ENCODE results near the gene USP36. TPM values are rescaled to one million over a fixed set of nuclear protein-coding genes. Genes with fewer than 3 reads are reported as not detected.
"Not testable (repeated sequence)": the region's sequence is repeated elsewhere in the genome, so short reads cannot be mapped to it uniquely, and the experiment has no call there.

USP36 gene
- 100 to 1,000 TPM; 118 to 122 TPM for total RNA-seq
- 43.2 TPM for polyA plus RNA-seq

DNA sequence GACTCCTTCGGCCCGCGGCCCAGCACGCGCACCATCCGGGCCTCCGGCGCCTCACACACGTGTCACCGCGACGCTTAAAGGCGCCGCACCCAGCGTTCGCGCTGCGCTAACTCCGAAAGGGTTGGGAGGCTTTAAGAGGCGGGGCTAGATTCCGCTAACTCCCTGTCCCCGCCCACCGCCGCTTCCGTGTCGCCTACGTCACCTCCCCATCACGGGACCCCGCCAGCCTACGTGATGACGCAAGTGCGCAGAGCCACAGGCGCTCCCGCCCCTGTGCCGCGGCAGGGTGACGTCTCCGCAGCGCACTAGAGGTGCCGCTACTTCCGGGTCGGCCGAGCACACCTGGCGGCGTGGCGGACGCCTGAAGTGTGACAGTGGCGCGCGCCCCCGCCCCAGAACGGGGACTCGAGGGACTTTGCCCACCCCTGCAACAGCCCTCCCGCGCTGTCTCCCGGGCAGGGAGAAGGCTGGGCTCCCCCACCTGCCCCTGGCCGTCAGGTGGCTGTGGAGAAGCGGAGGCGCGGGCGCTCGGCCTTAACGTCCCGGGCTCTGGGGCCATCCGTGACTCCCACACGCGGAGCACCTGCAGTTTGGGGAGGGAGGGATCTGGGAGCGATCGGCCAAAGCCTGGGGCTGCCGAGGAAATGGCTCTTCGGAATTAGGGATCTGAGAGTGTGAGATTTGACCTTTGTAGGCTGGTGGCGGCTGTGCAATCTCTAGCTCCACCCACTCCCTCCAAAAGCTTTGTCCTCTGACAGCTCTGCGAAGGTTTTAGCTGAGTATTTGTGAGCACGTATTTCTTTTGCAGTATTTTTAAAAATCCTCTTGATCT, at the start of gene USP36:
USP36 (minus strand) TSS at position 35 of the 832 bp plus-strand sequence. CDS start 4,451 bp downstream, outside the sequence.
- peaks cover 16% of the 10 kb centered on the region for H3K36me3 ChIP-seq (ENCODE audit: insufficient read depth, low read length)
- POLR2A ChIA-PET = interaction anchor here (0.7 to 1.7 kb wide), 5 partner anchors 22 to 1149 kb away, joined by 3 to 6 read pairs (median 3); no protein-coding TSS in a partner anchor
- Mint-ChIP-seq H3K27me3 (peaks cover 0 to 2% of the 10 kb centered on the region in 2 donors), H3K4me1 (peaks cover 41 to 61% (median 50%) of the 10 kb centered on the region in 3 donors), H3K36me3 (peaks cover 10 to 41% (median 14%) of the 10 kb centered on the region in 3 donors), H3K9me3 (no peaks in the 10 kb centered on the region), H3K4me3 (peak within 1 kb of the TSS; percentile 90 to 99 (median 97)), H3K27ac (peak within 1 kb of the TSS; percentile 95 to 99 (median 98))
- CTCF ChIA-PET = interaction anchor here (0.6 to 1.0 kb wide), 6 partner anchors 42 to 395 kb away, joined by 3 read pairs; no protein-coding TSS in a partner anchor
- H3K4me3 ChIP-seq (ENCODE audit: low read length) = peak within 1 kb of the TSS; percentile 91
- no peaks in the 10 kb centered on the region for H3K9me3 ChIP-seq (ENCODE audit: low read length)
- H3K27me3 ChIP-seq (ENCODE audit: insufficient read depth, low read length, poor library complexity, severe bottlenecking) = no peaks in the 10 kb centered on the region
- H3K27ac ChIP-seq (ENCODE audit: low read depth, low read length) = peak within 1 kb of the TSS; percentile 96
- peak; percentile 99 to 100 (median 99) for DNase-seq
- H3K4me1 ChIP-seq (ENCODE audit: insufficient read depth, low read length) = peaks cover 31% of the 10 kb centered on the region

DNA sequence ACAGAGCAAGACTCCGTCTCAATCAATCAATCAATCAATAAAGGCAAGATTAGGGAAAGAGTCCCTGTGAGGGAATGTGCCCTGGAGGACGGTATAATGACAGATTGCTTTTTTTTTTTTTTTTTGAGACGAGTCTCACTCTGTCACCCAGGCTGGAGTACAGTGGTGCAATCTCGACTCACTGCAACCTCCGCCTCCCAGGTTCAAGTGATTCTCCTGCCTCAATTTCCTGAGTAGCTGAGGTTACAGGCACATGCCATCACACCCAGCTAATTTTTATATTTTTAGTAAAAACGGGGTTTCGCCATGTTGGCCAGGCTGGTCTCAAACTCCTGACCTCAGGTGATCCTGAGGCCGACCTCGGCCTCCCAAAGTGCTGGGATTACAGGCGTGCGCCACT, 49.5 kb upstream of the USP36 start:
- POLR2A ChIA-PET; H3K4me3 ChIP-seq (ENCODE audit: low read length); DNase-seq; H3K27me3 ChIP-seq (ENCODE audit: insufficient read depth, low read length, poor library complexity, severe bottlenecking); H3K9me3 ChIP-seq (ENCODE audit: low read length); H3K36me3 ChIP-seq (ENCODE audit: insufficient read depth, low read length); H3K9me3 Mint-ChIP-seq; H3K27ac ChIP-seq (ENCODE audit: low read depth, low read length); H3K36me3 Mint-ChIP-seq: not testable (repeated sequence)
- peak overlapping the region in 4 of 8 donors; percentile 39 to 88 (median 74) for H3K27ac Mint-ChIP-seq
- H3K4me1 Mint-ChIP-seq = peaks cover 9 to 29% (median 25%) of the 10 kb centered on the region in 3 donors
- CTCF ChIA-PET = interaction anchor here (1.0 kb wide), 1 partner anchor 23 kb away, joined by 3 read pairs; no protein-coding TSS in a partner anchor
- peaks cover 11 to 13% of the 10 kb centered on the region in 2 donors for H3K27me3 Mint-ChIP-seq
- H3K4me3 Mint-ChIP-seq = peak overlapping the region in 3 of 7 donors; percentile 9 to 29 (median 15)
- peaks cover 12% of the 10 kb centered on the region for H3K4me1 ChIP-seq (ENCODE audit: insufficient read depth, low read length)

DNA sequence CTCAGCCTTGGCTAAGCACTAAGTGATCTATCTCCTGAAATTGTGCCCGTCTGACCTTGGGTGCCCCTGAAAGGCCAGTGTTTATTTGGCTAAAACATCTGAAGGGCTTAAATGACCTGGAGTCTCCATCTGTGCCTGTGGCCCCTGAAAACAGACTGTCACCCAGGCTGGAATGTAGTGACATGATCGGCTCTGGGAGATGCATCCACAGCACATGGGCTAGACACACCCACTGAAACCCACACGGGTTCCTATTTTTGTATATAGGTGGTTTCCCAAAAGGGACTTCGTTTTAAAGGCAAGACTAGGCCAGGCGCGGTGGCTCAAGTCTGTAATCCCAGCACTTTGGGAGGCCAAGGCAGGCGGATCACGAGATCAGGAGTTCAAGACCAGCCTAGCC, 48.9 kb upstream of the USP36 start:
- Histone ChIP-seq H3K36me3 (ENCODE audit: insufficient read depth, low read length) (no peaks in the 10 kb centered on the region), H3K27me3 (ENCODE audit: insufficient read depth, low read length, poor library complexity, severe bottlenecking) (no peaks in the 10 kb centered on the region), H3K4me3 (ENCODE audit: low read length) (no peak overlapping the region), H3K4me1 (ENCODE audit: insufficient read depth, low read length) (peaks cover 12% of the 10 kb centered on the region), H3K27ac (ENCODE audit: low read depth, low read length) (no peak overlapping the region), H3K9me3 (ENCODE audit: low read length) (no peaks in the 10 kb centered on the region)
- Mint-ChIP-seq H3K4me3 (peak overlapping the region in 1 of 7 donors; percentile 49), H3K27ac (peak overlapping the region in 2 of 8 donors; percentile 24 to 54), H3K9me3 (no peaks in the 10 kb centered on the region), H3K4me1 (peaks cover 9 to 29% (median 25%) of the 10 kb centered on the region in 3 donors), H3K27me3 (peaks cover 11 to 13% of the 10 kb centered on the region in 2 donors), H3K36me3 (no peaks in the 10 kb centered on the region)
- DNase-seq = no peak
- ChIA-PET CTCF (no interaction called here), POLR2A (no interaction called here)

DNA sequence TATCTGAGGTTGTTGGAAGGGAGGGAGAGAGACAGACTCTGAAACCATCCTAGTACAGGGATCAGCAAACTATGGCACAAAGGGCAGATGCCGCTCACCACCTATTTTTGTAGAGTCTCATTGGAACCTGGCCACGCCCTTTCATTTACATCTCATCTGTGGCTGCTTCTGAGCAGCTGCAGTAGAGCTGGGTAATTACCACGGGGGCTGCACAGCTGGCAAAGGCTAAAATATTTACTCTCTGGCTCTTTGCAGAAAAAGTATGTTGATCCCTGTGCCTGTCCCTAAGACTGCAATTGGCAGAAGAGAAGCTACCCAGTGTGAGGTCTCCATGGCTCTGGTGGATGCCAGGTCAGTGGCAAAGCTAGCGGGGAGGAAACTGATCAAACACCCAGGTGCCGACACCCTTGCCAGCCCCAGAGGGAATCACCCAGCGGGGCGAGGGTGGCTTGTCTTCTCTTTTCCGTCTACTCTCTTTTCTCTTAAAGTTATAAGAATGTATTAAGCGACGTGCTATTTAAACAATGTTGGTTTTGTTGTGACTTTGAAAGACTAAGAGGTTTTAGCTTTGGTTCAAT, 48.4 kb upstream of the USP36 start:
- H3K27ac Mint-ChIP-seq = peak overlapping the region in 3 of 8 donors; percentile 5 to 24 (median 14)
- no peaks in the 10 kb centered on the region for H3K36me3 ChIP-seq (ENCODE audit: insufficient read depth, low read length)
- peaks cover 11 to 13% of the 10 kb centered on the region in 2 donors for H3K27me3 Mint-ChIP-seq
- H3K9me3 Mint-ChIP-seq = no peaks in the 10 kb centered on the region
- peaks cover 9 to 29% (median 25%) of the 10 kb centered on the region in 3 donors for H3K4me1 Mint-ChIP-seq
- ChIA-PET POLR2A (no interaction called here), CTCF (no interaction called here)
- H3K4me3 Mint-ChIP-seq = no peak overlapping the region
- no peaks in the 10 kb centered on the region for H3K27me3 ChIP-seq (ENCODE audit: insufficient read depth, low read length, poor library complexity, severe bottlenecking)
- H3K4me1 ChIP-seq (ENCODE audit: insufficient read depth, low read length) = peaks cover 12% of the 10 kb centered on the region
- no peak overlapping the region for H3K27ac ChIP-seq (ENCODE audit: low read depth, low read length)
- H3K4me3 ChIP-seq (ENCODE audit: low read length) = no peak overlapping the region
- no peak for DNase-seq
- no peaks in the 10 kb centered on the region for H3K36me3 Mint-ChIP-seq
- H3K9me3 ChIP-seq (ENCODE audit: low read length) = no peaks in the 10 kb centered on the region

DNA sequence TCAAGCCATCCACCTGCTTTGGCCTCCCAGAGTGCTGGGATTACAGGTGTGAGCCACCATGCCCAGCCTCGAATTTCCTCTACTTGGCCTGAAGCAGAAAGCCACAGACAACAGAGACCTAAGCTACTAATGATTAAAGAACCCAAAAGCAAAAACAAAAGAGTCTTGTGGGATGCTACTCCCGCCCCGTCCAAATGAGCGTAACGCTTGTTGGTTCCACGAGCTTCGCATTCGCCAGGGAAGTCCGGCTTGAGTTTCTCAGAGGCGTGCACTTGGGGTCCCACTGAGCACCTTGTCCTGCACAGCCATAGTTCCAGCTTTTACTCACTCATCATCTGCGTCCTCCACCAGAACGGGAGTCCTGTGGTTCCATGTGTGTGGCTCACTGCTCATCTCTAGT, 46.3 kb upstream of the USP36 start:
- peaks cover 20% of the 10 kb centered on the region for H3K4me1 ChIP-seq (ENCODE audit: insufficient read depth, low read length)
- Mint-ChIP-seq H3K36me3 (no peaks in the 10 kb centered on the region), H3K9me3 (no peaks in the 10 kb centered on the region), H3K27ac (no peak overlapping the region), H3K4me3 (no peak overlapping the region), H3K4me1 (peaks cover 11 to 34% (median 25%) of the 10 kb centered on the region in 3 donors), H3K27me3 (peaks cover 15 to 21% of the 10 kb centered on the region in 2 donors)
- no peaks in the 10 kb centered on the region for H3K27me3 ChIP-seq (ENCODE audit: insufficient read depth, low read length, poor library complexity, severe bottlenecking)
- ChIA-PET CTCF (no interaction called here), POLR2A (no interaction called here)
- H3K27ac ChIP-seq (ENCODE audit: low read depth, low read length) = no peak overlapping the region
- no peaks in the 10 kb centered on the region for H3K9me3 ChIP-seq (ENCODE audit: low read length)
- no peak for DNase-seq
- no peaks in the 10 kb centered on the region for H3K36me3 ChIP-seq (ENCODE audit: insufficient read depth, low read length)
- H3K4me3 ChIP-seq (ENCODE audit: low read length) = no peak overlapping the region

DNA sequence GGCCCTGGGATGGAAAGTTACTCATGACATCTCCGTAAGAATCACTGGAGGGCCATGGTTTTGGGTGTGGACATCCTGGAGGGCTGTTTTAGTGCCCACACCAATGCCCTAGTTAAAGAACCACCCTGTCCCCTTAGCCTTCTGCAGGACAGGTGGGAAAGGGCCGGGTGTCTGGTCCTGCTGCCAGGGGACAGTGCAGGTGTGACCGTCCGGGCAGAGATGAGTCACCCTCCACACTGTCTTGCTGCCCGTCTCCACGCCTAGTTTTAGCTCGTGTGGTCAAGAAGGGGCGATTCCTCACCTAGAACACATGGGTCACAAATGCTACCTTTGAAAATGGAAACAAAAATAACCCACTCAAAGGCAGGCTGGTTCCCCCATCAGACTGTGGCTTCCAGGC, 45.3 kb upstream of the USP36 start:
- Histone ChIP-seq H3K4me1 (ENCODE audit: insufficient read depth, low read length) (peaks cover 16% of the 10 kb centered on the region), H3K27ac (ENCODE audit: low read depth, low read length) (no peak overlapping the region), H3K36me3 (ENCODE audit: insufficient read depth, low read length) (no peaks in the 10 kb centered on the region), H3K9me3 (ENCODE audit: low read length) (no peaks in the 10 kb centered on the region), H3K4me3 (ENCODE audit: low read length) (no peak overlapping the region), H3K27me3 (ENCODE audit: insufficient read depth, low read length, poor library complexity, severe bottlenecking) (no peaks in the 10 kb centered on the region)
- Mint-ChIP-seq H3K4me3 (no peak overlapping the region), H3K36me3 (no peaks in the 10 kb centered on the region), H3K27ac (no peak overlapping the region), H3K27me3 (peaks cover 16 to 25% of the 10 kb centered on the region in 2 donors), H3K4me1 (peaks cover 8 to 26% (median 25%) of the 10 kb centered on the region in 3 donors), H3K9me3 (no peaks in the 10 kb centered on the region)
- ChIA-PET POLR2A (no interaction called here), CTCF (no interaction called here)
- DNase-seq = no peak

DNA sequence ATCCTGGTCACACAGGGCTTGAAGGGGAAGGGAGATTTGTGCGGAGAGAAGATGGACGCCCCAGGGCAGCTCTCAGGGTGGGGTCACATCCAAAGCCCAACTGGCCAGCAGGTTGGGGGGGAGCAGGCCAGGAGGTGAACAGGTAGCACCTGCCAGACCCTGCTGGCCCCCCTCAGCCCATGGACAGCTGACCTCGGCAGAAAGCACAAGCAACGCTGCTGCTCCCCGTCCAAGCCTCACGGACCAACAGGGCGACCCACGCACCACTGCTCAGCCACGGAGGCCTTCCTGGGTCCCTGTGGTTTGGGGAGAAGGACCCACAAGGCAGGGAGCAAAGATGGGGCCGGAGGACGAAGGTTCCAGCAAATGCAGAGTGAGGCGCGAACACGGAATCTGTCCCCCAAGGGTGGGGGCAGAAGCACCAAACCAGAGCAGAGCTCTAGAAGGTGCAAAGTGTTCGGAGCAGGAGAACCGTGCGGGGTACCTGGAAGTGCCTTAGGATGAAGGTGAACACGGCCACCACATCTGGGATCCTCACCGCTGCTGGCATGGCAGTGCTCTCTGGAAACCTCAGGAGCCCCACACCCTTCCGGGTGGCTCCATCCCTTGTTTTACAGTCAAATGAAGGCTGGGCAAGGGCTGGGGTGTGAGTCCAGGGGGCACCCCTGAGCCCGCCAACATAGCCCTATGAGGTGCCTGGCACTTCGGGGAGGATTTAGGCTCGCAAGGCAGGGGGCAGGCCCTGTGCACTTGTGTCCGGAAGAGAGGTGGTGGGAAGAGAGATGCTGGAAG, 44.5 kb upstream of the USP36 start:
- ChIA-PET CTCF (no interaction called here), POLR2A (no interaction called here)
- Histone ChIP-seq H3K36me3 (ENCODE audit: insufficient read depth, low read length) (no peaks in the 10 kb centered on the region), H3K9me3 (ENCODE audit: low read length) (no peaks in the 10 kb centered on the region), H3K27me3 (ENCODE audit: insufficient read depth, low read length, poor library complexity, severe bottlenecking) (no peaks in the 10 kb centered on the region), H3K4me3 (ENCODE audit: low read length) (no peak overlapping the region), H3K4me1 (ENCODE audit: insufficient read depth, low read length) (peaks cover 18% of the 10 kb centered on the region), H3K27ac (ENCODE audit: low read depth, low read length) (no peak overlapping the region)
- Mint-ChIP-seq H3K9me3 (no peaks in the 10 kb centered on the region), H3K27ac (no peak overlapping the region), H3K27me3 (peaks cover 20 to 27% of the 10 kb centered on the region in 2 donors), H3K4me3 (no peak overlapping the region), H3K36me3 (no peaks in the 10 kb centered on the region), H3K4me1 (peaks cover 4 to 22% (median 20%) of the 10 kb centered on the region in 3 donors)
- no peak for DNase-seq

Data from CD8-positive, alpha-beta memory T cell (primary cell).